ENCODE results near the gene KIF1B.

DNA sequence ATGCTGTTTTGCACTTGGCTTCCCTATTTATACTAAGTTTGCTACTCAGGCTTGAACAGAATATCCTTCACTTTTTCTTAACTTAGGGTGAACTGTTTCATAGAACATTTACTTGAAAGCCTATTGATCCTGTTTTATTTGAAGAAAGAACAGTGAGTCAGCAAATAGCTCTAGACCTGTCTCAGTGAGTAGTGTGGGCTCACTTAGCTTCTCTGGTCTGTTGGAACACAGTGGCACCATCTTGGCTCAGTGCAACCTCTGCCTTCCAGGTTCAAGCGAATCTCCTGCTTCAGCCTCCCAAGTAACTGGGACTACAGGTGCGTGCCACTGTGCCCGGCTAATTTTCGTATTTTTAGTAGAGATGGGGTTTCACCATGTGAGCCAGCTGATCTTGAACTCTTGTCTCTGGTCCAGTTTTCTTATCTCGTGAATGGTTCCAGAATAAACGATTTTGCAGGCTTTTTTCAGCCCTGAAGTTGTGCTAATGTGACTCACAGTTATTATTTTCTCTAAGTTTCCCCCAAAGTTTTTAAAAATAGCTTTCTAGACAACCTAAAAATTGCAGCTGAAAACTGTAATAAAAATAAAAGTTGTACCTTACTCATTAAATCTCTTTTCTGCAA, 76.8 kb downstream of the KIF1B start:
- TF ChIP-seq, protein P1, sequence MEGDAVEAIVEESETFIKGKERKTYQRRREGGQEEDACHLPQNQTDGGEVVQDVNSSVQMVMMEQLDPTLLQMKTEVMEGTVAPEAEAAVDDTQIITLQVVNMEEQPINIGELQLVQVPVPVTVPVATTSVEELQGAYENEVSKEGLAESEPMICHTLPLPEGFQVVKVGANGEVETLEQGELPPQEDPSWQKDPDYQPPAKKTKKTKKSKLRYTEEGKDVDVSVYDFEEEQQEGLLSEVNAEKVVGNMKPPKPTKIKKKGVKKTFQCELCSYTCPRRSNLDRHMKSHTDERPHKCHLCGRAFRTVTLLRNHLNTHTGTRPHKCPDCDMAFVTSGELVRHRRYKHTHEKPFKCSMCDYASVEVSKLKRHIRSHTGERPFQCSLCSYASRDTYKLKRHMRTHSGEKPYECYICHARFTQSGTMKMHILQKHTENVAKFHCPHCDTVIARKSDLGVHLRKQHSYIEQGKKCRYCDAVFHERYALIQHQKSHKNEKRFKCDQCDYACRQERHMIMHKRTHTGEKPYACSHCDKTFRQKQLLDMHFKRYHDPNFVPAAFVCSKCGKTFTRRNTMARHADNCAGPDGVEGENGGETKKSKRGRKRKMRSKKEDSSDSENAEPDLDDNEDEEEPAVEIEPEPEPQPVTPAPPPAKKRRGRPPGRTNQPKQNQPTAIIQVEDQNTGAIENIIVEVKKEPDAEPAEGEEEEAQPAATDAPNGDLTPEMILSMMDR (IDR thresholded peaks at IDR 0.05 in 8 of 11, conservative IDR thresholded peaks at IDR 0.05 in 3 of 11), result no peak
- TF ChIP-seq POLR2AphosphoS5 (IDR thresholded peaks at IDR 0.05), result no peak
